Measurements from ENCODE around the gene PFN1. TPM values are rescaled to one million over a fixed set of nuclear protein-coding genes. Genes with fewer than 3 reads are reported as not detected.

The PFN1 gene
- total and polyA plus RNA-seq, 2 of the 8 experiments (the other 6 are each of a cell fraction or from before 2014, with no cell fraction given) = 1,355 to 1,949 TPM

DNA sequence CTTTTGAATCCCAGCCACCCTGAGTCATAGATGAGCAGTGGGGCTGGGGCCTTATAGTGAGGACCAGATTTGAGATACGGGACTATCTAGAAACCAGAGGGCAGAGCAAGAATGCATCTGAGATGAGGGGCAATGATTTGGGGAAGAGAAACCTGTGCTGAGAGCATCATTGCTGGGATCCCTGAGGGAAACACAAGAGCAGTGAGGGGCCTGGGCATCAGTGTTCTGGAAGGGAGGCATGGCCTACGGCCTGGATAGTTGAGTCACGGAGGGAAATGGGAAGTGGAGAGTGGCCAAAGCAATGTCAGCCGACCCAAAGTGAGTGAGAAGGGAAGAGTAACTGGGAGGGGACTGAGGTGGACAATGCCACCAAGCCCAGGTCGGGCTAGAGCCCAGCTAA is 34.0 kb upstream of the PFN1 start (continued):
- TF ChIP-seq, protein P1, sequence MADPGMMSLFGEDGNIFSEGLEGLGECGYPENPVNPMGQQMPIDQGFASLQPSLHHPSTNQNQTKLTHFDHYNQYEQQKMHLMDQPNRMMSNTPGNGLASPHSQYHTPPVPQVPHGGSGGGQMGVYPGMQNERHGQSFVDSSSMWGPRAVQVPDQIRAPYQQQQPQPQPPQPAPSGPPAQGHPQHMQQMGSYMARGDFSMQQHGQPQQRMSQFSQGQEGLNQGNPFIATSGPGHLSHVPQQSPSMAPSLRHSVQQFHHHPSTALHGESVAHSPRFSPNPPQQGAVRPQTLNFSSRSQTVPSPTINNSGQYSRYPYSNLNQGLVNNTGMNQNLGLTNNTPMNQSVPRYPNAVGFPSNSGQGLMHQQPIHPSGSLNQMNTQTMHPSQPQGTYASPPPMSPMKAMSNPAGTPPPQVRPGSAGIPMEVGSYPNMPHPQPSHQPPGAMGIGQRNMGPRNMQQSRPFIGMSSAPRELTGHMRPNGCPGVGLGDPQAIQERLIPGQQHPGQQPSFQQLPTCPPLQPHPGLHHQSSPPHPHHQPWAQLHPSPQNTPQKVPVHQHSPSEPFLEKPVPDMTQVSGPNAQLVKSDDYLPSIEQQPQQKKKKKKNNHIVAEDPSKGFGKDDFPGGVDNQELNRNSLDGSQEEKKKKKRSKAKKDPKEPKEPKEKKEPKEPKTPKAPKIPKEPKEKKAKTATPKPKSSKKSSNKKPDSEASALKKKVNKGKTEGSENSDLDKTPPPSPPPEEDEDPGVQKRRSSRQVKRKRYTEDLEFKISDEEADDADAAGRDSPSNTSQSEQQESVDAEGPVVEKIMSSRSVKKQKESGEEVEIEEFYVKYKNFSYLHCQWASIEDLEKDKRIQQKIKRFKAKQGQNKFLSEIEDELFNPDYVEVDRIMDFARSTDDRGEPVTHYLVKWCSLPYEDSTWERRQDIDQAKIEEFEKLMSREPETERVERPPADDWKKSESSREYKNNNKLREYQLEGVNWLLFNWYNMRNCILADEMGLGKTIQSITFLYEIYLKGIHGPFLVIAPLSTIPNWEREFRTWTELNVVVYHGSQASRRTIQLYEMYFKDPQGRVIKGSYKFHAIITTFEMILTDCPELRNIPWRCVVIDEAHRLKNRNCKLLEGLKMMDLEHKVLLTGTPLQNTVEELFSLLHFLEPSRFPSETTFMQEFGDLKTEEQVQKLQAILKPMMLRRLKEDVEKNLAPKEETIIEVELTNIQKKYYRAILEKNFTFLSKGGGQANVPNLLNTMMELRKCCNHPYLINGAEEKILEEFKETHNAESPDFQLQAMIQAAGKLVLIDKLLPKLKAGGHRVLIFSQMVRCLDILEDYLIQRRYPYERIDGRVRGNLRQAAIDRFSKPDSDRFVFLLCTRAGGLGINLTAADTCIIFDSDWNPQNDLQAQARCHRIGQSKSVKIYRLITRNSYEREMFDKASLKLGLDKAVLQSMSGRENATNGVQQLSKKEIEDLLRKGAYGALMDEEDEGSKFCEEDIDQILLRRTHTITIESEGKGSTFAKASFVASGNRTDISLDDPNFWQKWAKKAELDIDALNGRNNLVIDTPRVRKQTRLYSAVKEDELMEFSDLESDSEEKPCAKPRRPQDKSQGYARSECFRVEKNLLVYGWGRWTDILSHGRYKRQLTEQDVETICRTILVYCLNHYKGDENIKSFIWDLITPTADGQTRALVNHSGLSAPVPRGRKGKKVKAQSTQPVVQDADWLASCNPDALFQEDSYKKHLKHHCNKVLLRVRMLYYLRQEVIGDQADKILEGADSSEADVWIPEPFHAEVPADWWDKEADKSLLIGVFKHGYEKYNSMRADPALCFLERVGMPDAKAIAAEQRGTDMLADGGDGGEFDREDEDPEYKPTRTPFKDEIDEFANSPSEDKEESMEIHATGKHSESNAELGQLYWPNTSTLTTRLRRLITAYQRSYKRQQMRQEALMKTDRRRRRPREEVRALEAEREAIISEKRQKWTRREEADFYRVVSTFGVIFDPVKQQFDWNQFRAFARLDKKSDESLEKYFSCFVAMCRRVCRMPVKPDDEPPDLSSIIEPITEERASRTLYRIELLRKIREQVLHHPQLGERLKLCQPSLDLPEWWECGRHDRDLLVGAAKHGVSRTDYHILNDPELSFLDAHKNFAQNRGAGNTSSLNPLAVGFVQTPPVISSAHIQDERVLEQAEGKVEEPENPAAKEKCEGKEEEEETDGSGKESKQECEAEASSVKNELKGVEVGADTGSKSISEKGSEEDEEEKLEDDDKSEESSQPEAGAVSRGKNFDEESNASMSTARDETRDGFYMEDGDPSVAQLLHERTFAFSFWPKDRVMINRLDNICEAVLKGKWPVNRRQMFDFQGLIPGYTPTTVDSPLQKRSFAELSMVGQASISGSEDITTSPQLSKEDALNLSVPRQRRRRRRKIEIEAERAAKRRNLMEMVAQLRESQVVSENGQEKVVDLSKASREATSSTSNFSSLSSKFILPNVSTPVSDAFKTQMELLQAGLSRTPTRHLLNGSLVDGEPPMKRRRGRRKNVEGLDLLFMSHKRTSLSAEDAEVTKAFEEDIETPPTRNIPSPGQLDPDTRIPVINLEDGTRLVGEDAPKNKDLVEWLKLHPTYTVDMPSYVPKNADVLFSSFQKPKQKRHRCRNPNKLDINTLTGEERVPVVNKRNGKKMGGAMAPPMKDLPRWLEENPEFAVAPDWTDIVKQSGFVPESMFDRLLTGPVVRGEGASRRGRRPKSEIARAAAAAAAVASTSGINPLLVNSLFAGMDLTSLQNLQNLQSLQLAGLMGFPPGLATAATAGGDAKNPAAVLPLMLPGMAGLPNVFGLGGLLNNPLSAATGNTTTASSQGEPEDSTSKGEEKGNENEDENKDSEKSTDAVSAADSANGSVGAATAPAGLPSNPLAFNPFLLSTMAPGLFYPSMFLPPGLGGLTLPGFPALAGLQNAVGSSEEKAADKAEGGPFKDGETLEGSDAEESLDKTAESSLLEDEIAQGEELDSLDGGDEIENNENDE (IDR thresholded peaks at IDR 0.05; ENCODE audit: insufficient replicate concordance, low read length) = no peak
- no peak for TF ChIP-seq EP300 (IDR thresholded peaks at IDR 0.05; ENCODE audit: borderline replicate concordance in 1 of 2, low read depth in 2 of 2, low read length in 2 of 2)
- TF ChIP-seq JUND (IDR thresholded peaks at IDR 0.05; ENCODE audit: low read length) = no peak
- TF ChIP-seq SP4 (IDR thresholded peaks at IDR 0.05; ENCODE audit: low read length) = no peak
- no peak for TF ChIP-seq GABPA (IDR thresholded peaks at IDR 0.05; ENCODE audit: borderline replicate concordance, insufficient read depth, low read length)
- no peak for TF ChIP-seq SP2 (IDR thresholded peaks at IDR 0.05; ENCODE audit: low read length)
- TF ChIP-seq TEAD4 (IDR thresholded peaks at IDR 0.05; ENCODE audit: low read depth, low read length) = no peak
- no peak for TF ChIP-seq SIRT6 (IDR thresholded peaks at IDR 0.05; ENCODE audit: low read length)
- no peak for TF ChIP-seq ZNF274 (IDR thresholded peaks at IDR 0.05; ENCODE audit: borderline replicate concordance, extremely low read depth, low read length)
- no peak for TF ChIP-seq RBBP5 (IDR thresholded peaks at IDR 0.05; ENCODE audit: borderline replicate concordance, low read depth, low read length)
- TF ChIP-seq HDAC6 (IDR thresholded peaks at IDR 0.05; ENCODE audit: low read depth, low read length) = no peak
- TF ChIP-seq EGR1 (IDR thresholded peaks at IDR 0.05; ENCODE audit: borderline replicate concordance, low read depth, low read length) = no peak

All from H1 (cell line).